Peyer's patch (tissue), 4 donors: ENCODE data around the gene SIL1. TPM values are rescaled to one million over a fixed set of nuclear protein-coding genes. Genes with fewer than 3 reads are reported as not detected.

Experiments
- DNase-seq, 3 donors: peaks; one replicate each; pipeline ENCODE4 v3.0.0-alpha.2; 2017 to 2019
- H3K27ac ChIP-seq, 4 donors: fragments of 200-600 bp; sonication (generic); one replicate each; pipeline ENCODE4 v1.5.1; 2016 to 2019
- H3K27me3 ChIP-seq, 2 donors: fragments of 200-600 bp; sonication (generic); one replicate each; pipeline ENCODE4 v1.5.1; 2019
- H3K36me3 ChIP-seq, 3 donors: fragments of 200-600 bp; sonication (generic); one replicate each; pipeline ENCODE4 v1.5.1; 2016 to 2019
- H3K4me1 ChIP-seq, 4 donors: fragments of 200-600 bp; sonication (generic); one replicate each; pipeline ENCODE4 v1.5.1; 2016 to 2019
- H3K4me3 ChIP-seq, 4 donors: fragments of 200-600 bp; sonication (generic); 1 replicate in 3 of 4; 2 replicates in 1 of 4; pipeline ENCODE4 v1.5.1; 2016 to 2019; ENCODE audit warnings: mild to moderate bottlenecking in 1 of 4
- H3K9me3 ChIP-seq, 4 donors: fragments of 200-600 bp; sonication (generic); one replicate each; pipeline ENCODE4 v1.5.1; 2016 to 2019; ENCODE audit warnings: mild to moderate bottlenecking in 1 of 4
- POLR2A ChIP-seq, 2 donors: fragments of 450-650 bp; IDR thresholded peaks; one replicate each; pipeline ENCODE4 v1.5.1; 2017; ENCODE audit warnings: antibody characterized with exemption in 2 of 2, mild to moderate bottlenecking in 2 of 2, moderate library complexity in 2 of 2
- total RNA-seq, 4 donors: library from RNA; depleted of rRNA; stranded (reverse); fragments of >200 nt; gene quantifications; one replicate each; pipeline ENCODE4 v1.1.0, GENCODE V29; 2016
- TF ChIP-seq, protein P1 (sequence below), 6 experiments: fragments of 450-650 bp in 4 of 6; fragments of 200-600 bp in 2 of 6; sonication (generic) in 1 of 6; IDR thresholded peaks; one replicate each; pipeline ENCODE4 v1.5.1; 2017 to 2019; ENCODE audit warnings: antibody characterized with exemption in 6 of 6, mild to moderate bottlenecking in 3 of 6, moderate library complexity in 1 of 6

SIL1 gene
- total RNA-seq, 4 donors from 2014 or later: 23.6 to 84.2 (median 39.2) TPM

DNA sequence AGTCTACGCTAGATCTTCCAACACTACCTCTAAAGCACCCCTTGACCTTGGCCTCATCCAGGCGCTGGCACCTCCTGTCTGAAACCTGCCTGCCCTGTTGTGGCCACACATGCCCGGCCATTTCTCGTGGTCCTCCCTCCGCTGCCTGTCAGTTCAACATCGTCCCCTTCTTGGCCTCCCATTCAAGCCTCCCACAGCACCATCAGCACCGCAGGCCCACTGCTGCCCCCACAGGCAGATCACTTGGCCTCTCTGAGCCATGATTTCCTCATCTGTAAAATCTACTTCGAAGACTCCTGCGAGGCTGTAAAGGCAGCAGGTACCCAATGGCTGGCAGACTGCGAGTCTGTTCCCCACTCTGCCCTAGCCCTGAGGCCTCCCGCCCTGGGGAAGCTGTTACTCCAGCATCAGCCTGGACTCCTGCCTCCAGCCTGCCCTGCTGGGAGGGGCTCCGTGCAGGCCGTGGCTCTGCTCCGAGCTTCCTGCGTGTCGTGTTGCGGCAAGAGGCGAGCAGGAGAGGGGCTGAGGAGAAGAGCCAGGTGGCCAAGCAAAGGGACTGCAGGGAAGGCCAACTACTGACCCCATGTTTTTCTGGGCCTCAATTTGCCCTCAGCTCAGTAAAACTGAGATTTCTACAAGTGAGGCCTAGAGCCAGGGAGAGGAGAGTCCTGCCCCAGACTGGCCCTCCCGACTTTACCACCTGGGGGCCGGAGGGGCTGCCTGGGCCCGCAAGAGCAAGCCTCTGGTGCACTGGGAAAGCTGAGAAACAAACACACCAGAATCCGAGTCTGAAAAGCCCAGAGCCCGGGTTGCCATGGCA lies 252.5 kb downstream of the SIL1 start:
- peak in 1 of 3 donors; percentile 44 for DNase-seq
- Histone ChIP-seq H3K36me3 (peaks cover 0 to 9% (median 0%) of the 10 kb centered on the region in 3 donors), H3K27ac (no peak overlapping the region), H3K4me3 (no peak overlapping the region), H3K4me1 (no peaks in the 10 kb centered on the region), H3K27me3 (no peaks in the 10 kb centered on the region), H3K9me3 (no peaks in the 10 kb centered on the region)
- TF ChIP-seq, protein P1, sequence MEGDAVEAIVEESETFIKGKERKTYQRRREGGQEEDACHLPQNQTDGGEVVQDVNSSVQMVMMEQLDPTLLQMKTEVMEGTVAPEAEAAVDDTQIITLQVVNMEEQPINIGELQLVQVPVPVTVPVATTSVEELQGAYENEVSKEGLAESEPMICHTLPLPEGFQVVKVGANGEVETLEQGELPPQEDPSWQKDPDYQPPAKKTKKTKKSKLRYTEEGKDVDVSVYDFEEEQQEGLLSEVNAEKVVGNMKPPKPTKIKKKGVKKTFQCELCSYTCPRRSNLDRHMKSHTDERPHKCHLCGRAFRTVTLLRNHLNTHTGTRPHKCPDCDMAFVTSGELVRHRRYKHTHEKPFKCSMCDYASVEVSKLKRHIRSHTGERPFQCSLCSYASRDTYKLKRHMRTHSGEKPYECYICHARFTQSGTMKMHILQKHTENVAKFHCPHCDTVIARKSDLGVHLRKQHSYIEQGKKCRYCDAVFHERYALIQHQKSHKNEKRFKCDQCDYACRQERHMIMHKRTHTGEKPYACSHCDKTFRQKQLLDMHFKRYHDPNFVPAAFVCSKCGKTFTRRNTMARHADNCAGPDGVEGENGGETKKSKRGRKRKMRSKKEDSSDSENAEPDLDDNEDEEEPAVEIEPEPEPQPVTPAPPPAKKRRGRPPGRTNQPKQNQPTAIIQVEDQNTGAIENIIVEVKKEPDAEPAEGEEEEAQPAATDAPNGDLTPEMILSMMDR (IDR thresholded peaks at IDR 0.05): no peak
- no peak for TF ChIP-seq POLR2A (IDR thresholded peaks at IDR 0.05)

DNA sequence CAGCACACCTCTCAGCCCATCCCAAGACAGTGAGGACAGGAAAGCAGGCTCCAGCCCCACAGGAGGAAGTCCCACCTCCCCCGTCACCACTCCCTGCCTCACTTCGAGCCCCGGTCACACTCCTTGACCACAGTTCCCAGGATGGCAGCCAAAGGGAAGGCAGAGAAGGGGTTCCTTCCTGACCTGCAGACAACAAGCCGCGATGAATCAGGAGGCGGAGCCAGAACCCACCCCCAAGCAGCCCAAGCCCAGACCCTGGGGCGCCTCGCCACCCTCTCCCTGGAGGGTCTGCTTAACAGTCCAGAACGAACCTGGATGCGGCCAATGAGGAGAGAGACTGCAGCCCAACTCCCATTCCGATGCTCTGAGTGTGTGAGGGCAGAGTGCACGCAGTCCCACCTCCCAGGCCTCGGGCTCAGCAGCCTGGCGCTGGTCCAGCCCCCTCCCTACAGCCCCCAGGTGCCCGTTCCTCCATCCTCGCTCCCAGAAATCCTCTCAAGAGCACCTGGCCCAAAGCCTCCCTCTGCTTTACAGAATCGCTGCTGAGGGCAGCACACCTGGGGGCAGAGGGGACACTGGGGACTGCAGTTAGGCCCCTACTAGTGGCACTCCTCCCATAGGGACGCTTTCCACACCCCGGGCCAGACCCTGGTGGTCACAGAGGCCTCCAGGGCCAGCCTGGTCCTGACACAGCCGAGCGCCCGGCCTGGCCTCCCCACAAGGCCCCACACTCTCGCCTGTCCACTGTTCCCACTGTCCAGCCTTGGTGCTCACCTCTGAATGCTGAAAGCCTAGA lies 253.4 kb downstream of the SIL1 start:
- Histone ChIP-seq H3K4me1 (no peaks in the 10 kb centered on the region), H3K27me3 (no peaks in the 10 kb centered on the region), H3K9me3 (no peaks in the 10 kb centered on the region), H3K27ac (no peak overlapping the region), H3K36me3 (peaks cover 0 to 9% (median 0%) of the 10 kb centered on the region in 3 donors), H3K4me3 (no peak overlapping the region)
- peak in 2 of 3 donors; percentile 37 to 41 for DNase-seq
- TF ChIP-seq, protein P1 (IDR thresholded peaks at IDR 0.05): no peak
- no peak for TF ChIP-seq POLR2A (IDR thresholded peaks at IDR 0.05)

DNA sequence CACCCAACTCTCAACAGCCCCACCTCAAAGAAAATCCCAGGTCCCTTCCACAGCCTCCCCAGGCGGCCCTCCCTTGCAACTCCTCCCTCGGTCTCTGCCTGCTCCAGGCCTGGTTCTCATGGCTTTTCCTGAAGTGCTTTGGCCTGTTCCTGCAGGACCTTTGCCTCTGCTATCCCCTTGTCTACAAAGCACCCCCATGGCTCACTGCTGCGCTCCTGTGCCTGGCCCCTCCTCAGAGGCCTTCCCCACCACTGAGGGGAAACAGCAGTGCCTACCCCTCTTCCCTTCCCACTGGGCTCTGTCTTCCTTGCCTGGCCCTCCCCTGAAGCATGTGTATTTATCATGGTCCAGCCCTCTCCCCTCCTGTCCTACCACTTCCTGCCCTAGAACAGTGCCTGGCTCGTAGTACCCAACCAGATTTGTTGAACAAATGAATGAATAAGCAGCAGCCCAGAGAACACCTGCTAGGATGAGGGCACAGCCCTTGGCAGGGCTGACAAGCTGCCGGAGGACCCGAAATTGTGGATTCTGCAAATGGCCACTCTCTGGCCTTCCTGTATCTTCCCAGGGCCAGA lies 254.5 kb downstream of the SIL1 start:
- Histone ChIP-seq H3K36me3 (peaks cover 0 to 9% (median 0%) of the 10 kb centered on the region in 3 donors), H3K4me1 (no peaks in the 10 kb centered on the region), H3K27me3 (no peaks in the 10 kb centered on the region), H3K27ac (no peak overlapping the region), H3K4me3 (no peak overlapping the region), H3K9me3 (no peaks in the 10 kb centered on the region)
- DNase-seq: no peak
- TF ChIP-seq, protein P1 (IDR thresholded peaks at IDR 0.05): no peak
- no peak for TF ChIP-seq POLR2A (IDR thresholded peaks at IDR 0.05)

DNA sequence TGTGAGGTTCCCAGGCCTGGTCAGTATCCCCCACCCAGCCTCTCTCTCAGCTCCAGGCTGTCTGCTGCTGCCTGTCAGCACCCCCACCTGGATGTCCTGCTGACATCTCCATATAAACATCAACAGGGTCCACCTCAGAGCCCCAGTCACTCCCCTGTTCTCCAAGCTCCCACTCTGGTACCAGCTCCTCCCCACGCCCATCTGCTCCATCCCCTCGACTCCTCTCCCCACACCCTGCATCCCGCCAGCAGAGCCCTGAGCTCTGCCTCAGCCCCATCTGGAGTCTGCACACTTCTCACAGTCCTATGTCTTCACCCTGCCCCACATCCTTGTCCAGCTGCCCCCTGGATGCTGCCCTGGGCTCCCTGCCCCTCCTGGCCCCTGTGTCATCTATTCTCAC lies 255.3 kb downstream of the SIL1 start:
- Histone ChIP-seq H3K27ac (no peak overlapping the region), H3K36me3 (peaks cover 0 to 9% (median 0%) of the 10 kb centered on the region in 3 donors), H3K9me3 (no peaks in the 10 kb centered on the region), H3K4me3 (no peak overlapping the region), H3K27me3 (no peaks in the 10 kb centered on the region), H3K4me1 (no peaks in the 10 kb centered on the region)
- no peak for DNase-seq
- TF ChIP-seq, protein P1 (IDR thresholded peaks at IDR 0.05): no peak
- TF ChIP-seq POLR2A (IDR thresholded peaks at IDR 0.05): no peak

DNA sequence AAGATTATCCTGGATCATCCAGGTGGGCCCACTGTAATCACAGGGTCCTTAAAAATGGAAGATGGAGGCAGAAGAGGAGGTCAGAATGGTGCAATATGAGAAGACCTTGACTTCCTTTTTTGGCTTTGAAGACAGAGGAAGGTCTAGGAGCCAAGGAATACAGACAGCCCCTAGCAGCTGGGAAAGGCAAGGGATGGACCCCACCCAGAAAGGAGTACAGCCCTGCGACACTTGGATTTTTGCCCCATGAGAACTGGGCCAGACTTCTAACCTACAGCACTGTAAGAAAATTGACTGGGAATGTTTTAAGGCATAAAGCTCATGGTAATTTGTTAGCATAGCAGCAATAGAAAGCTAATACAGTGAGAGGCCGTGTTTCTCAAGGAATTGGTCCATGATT lies 256.1 kb downstream of the SIL1 start:
- Histone ChIP-seq H3K27me3 (no peaks in the 10 kb centered on the region), H3K4me3 (no peak overlapping the region), H3K27ac (no peak overlapping the region), H3K36me3 (peaks cover 0 to 5% (median 0%) of the 10 kb centered on the region in 3 donors), H3K9me3 (no peaks in the 10 kb centered on the region), H3K4me1 (no peaks in the 10 kb centered on the region)
- no peak for DNase-seq
- TF ChIP-seq, protein P1 (IDR thresholded peaks at IDR 0.05): no peak
- no peak for TF ChIP-seq POLR2A (IDR thresholded peaks at IDR 0.05)
